NOMO-1 (cell line): ENCODE measurements around the gene PKD1L1.

Experiments used
- DNase-seq, 2 experiments: peaks; one replicate each; lab custom pipeline; 2025; ENCODE audit not compliant: unreplicated experiment in 2 of 2; lab: John Stamatoyannopoulos, UW

The PKD1L1 gene

GRCh38 chr7:47881256-47881655 lies 67.0 kb downstream of the PKD1L1 start:
- no peak for DNase-seq

GRCh38 chr7:47878662-47879061 lies 69.6 kb downstream of the PKD1L1 start:
- no peak for DNase-seq

- no peak for DNase-seq
Measured at GRCh38 chr7:47877336-47877735, 70.9 kb downstream of the PKD1L1 start.

- no peak for DNase-seq
Measured at GRCh38 chr7:47875998-47876744, 72.1 kb downstream of the PKD1L1 start.

GRCh38 chr7:47875406-47875805 lies 72.9 kb downstream of the PKD1L1 start:
- no peak for DNase-seq

- DNase-seq, result no peak
Measured at GRCh38 chr7:47873762-47874161, 74.5 kb downstream of the PKD1L1 start.

- no peak for DNase-seq
Measured at GRCh38 chr7:47867286-47867685, 81.0 kb downstream of the PKD1L1 start.

- DNase-seq, result no peak
Measured at GRCh38 chr7:47866120-47866519, 82.1 kb downstream of the PKD1L1 start.

- DNase-seq, result no peak
Measured at GRCh38 chr7:47852330-47853245, 95.7 kb downstream of the PKD1L1 start.

GRCh38 chr7:47847207-47847606 lies 101.1 kb downstream of the PKD1L1 start:
- no peak for DNase-seq

- DNase-seq, result no peak
Measured at GRCh38 chr7:47846138-47846836, 102.0 kb downstream of the PKD1L1 start.

GRCh38 chr7:47844311-47844710 lies 104.0 kb downstream of the PKD1L1 start:
- DNase-seq, result no peak

- no peak for DNase-seq
Measured at GRCh38 chr7:47843291-47843690, 105.0 kb downstream of the PKD1L1 start.

- no peak for DNase-seq
Measured at GRCh38 chr7:47839381-47839780, 108.9 kb downstream of the PKD1L1 start.

- DNase-seq, result no peak
Measured at GRCh38 chr7:47837826-47838225, 110.4 kb downstream of the PKD1L1 start.

- no peak for DNase-seq
Measured at GRCh38 chr7:47836503-47837202, 111.6 kb downstream of the PKD1L1 start.

- DNase-seq, result no peak
Measured at GRCh38 chr7:47836080-47836479, 112.2 kb downstream of the PKD1L1 start.

- no peak for DNase-seq
Measured at GRCh38 chr7:47833211-47833610, 115.1 kb downstream of the PKD1L1 start.

GRCh38 chr7:47832105-47832715 lies 116.1 kb downstream of the PKD1L1 start:
- DNase-seq, result no peak

- DNase-seq, result no peak
Measured at GRCh38 chr7:47830015-47830414, 118.3 kb downstream of the PKD1L1 start.
